ENCODE data around the gene PAIP1. TPM values are rescaled to one million over a fixed set of nuclear protein-coding genes. Genes with fewer than 3 reads are reported as not detected.

PAIP1 gene
- total RNA-seq, 1 donor from 2014 or later: 38.3 TPM

GRCh38 chr5:43570450-43571158, 13.7 kb upstream of the PAIP1 start:
- H3K27me3 Mint-ChIP-seq: no peaks in the 10 kb centered on the region
- ATAC-seq (ENCODE audit: low read depth) (no peak), DNase-seq (no peak)
- no peaks in the 10 kb centered on the region for H3K9me3 Mint-ChIP-seq
- no peak overlapping the region for H3K4me3 Mint-ChIP-seq
- TF ChIP-seq, protein P1, sequence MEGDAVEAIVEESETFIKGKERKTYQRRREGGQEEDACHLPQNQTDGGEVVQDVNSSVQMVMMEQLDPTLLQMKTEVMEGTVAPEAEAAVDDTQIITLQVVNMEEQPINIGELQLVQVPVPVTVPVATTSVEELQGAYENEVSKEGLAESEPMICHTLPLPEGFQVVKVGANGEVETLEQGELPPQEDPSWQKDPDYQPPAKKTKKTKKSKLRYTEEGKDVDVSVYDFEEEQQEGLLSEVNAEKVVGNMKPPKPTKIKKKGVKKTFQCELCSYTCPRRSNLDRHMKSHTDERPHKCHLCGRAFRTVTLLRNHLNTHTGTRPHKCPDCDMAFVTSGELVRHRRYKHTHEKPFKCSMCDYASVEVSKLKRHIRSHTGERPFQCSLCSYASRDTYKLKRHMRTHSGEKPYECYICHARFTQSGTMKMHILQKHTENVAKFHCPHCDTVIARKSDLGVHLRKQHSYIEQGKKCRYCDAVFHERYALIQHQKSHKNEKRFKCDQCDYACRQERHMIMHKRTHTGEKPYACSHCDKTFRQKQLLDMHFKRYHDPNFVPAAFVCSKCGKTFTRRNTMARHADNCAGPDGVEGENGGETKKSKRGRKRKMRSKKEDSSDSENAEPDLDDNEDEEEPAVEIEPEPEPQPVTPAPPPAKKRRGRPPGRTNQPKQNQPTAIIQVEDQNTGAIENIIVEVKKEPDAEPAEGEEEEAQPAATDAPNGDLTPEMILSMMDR (IDR thresholded peaks at IDR 0.05): no peak
- ChIA-PET CTCF (no interaction called here), POLR2A (interaction anchor here (0.6 kb wide), 1 partner anchor 451 kb away, joined by 3 read pairs; no protein-coding TSS in a partner anchor)
- intact Hi-C loops (cut with micrococcal nuclease): no loop called here
- H3K4me1 Mint-ChIP-seq: no peaks in the 10 kb centered on the region
- no peak overlapping the region for H3K27ac Mint-ChIP-seq
- H3K36me3 Mint-ChIP-seq (ENCODE audit: low read depth): peaks cover 11% of the 10 kb centered on the region

GRCh38 chr5:43569236-43569746, 12.4 kb upstream of the PAIP1 start:
- DNase-seq (no peak), ATAC-seq (ENCODE audit: low read depth) (no peak)
- Mint-ChIP-seq H3K27ac (no peak overlapping the region), H3K9me3 (no peaks in the 10 kb centered on the region), H3K27me3 (no peaks in the 10 kb centered on the region), H3K4me3 (no peak overlapping the region), H3K36me3 (ENCODE audit: low read depth) (peaks cover 2% of the 10 kb centered on the region), H3K4me1 (no peaks in the 10 kb centered on the region)
- intact Hi-C loops (cut with micrococcal nuclease): no loop called here
- ChIA-PET POLR2A (no interaction called here), CTCF (no interaction called here)
- TF ChIP-seq, protein P1 (IDR thresholded peaks at IDR 0.05): no peak

GRCh38 chr5:43567967-43568366, 11.1 kb upstream of the PAIP1 start:
- POLR2A ChIA-PET: no interaction called here
- DNase-seq: no peak
- TF ChIP-seq, protein P1 (IDR thresholded peaks at IDR 0.05): no peak
- H3K4me3 Mint-ChIP-seq: no peak overlapping the region
- H3K36me3 Mint-ChIP-seq (ENCODE audit: low read depth): no peaks in the 10 kb centered on the region
- no peak for ATAC-seq (ENCODE audit: low read depth)
- no peaks in the 10 kb centered on the region for H3K27me3 Mint-ChIP-seq
- CTCF ChIA-PET: no interaction called here
- H3K9me3 Mint-ChIP-seq: no peaks in the 10 kb centered on the region
- no peaks in the 10 kb centered on the region for H3K4me1 Mint-ChIP-seq
- no peak overlapping the region for H3K27ac Mint-ChIP-seq
- intact Hi-C loops (cut with micrococcal nuclease): no loop called here

DNA sequence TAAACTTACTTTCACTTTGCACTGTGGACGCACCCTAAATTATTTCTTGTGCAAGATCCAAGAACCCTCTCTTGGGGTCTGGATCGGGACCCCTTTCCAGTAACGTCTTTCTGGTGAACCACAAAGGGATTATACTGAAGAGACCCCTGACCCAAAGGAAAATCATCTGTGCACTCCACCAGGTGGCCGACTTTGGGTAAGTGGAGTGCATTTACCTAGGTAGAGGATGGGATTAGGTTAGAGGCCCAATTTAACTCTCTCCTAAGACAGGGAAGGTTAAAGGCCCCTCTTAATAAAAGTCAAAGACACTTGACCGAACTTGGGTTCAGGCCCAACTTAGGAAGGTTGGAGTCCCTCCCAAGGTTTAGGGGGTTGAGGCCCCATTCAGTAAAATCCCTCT, 8.2 kb upstream of the PAIP1 start:
- no peaks in the 10 kb centered on the region for H3K36me3 Mint-ChIP-seq (ENCODE audit: low read depth)
- ChIA-PET POLR2A (no interaction called here), CTCF (no interaction called here)
- no peak overlapping the region for H3K4me3 Mint-ChIP-seq
- ATAC-seq (ENCODE audit: low read depth): no peak
- H3K9me3 Mint-ChIP-seq: no peaks in the 10 kb centered on the region
- H3K27ac Mint-ChIP-seq: no peak overlapping the region
- no peaks in the 10 kb centered on the region for H3K4me1 Mint-ChIP-seq
- TF ChIP-seq, protein P1 (IDR thresholded peaks at IDR 0.05): no peak
- no peak for DNase-seq
- intact Hi-C loops (cut with micrococcal nuclease): no loop called here
- H3K27me3 Mint-ChIP-seq: no peaks in the 10 kb centered on the region

DNA sequence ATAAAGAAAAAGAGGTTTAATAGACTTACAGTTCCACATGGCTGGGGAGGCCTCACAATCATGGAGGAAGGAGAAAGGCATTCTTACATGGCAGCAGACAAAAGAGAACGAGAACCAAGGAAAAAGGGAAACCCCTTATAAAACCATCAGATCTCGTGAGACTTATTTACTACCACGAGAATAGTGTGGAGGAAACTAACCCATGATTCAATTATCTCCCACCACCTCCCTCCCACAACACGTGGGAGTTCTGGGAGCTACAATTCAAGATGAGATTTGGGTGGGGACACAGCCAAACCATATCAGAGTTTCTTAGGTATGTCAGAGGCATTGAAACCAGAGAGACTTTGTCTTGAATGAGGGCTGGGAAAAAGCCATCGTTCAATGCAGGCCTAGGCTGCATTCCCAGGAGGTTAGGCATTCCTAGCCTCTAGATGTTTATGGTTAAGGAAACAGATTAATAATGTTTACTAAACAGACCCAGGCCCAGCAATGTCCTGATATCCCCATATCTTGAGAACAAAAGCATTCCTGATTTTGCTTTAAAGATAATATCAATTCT, 7.5 kb upstream of the PAIP1 start:
- ChIA-PET CTCF (no interaction called here), POLR2A (no interaction called here)
- Mint-ChIP-seq H3K9me3 (no peaks in the 10 kb centered on the region), H3K4me3 (no peak overlapping the region), H3K4me1 (no peaks in the 10 kb centered on the region), H3K27ac (no peak overlapping the region), H3K27me3 (no peaks in the 10 kb centered on the region), H3K36me3 (ENCODE audit: low read depth) (no peaks in the 10 kb centered on the region)
- ATAC-seq (ENCODE audit: low read depth) (no peak), DNase-seq (no peak)
- intact Hi-C loops (cut with micrococcal nuclease): no loop called here
- TF ChIP-seq, protein P1 (IDR thresholded peaks at IDR 0.05): no peak

Measured in activated B cell treated with CpG ODN at 0.5 μM for 24 hours (primary cell).